ENCODE results near the gene CAPNS1.
"Not testable (repeated sequence)": the region's sequence is repeated elsewhere in the genome, so short reads cannot be mapped to it uniquely, and the experiment has no call there.

CAPNS1 gene

GRCh38 chr19:36182612-36183244 lies 42.9 kb downstream of the CAPNS1 start:
- Histone ChIP-seq H3K14ac (ENCODE audit: low read length in 2 of 2) (no peak overlapping the region), H2AFZ (ENCODE audit: low read depth, low read length) (no peak overlapping the region), H3K4me3 (ENCODE audit: insufficient read depth in 1 of 2, low read depth in 1 of 2, low read length in 2 of 2) (no peak overlapping the region), H3K27me3 (ENCODE audit: control insufficient read depth in 1 of 2, insufficient read depth in 1 of 2, low read length in 2 of 2) (no peaks in the 10 kb centered on the region), H3K18ac (ENCODE audit: low read depth in 1 of 2, low read length in 2 of 2) (no peak overlapping the region), H3K4me1 (ENCODE audit: control insufficient read depth, insufficient read depth, low read depth, low read length) (no peaks in the 10 kb centered on the region), H3K23ac (ENCODE audit: low read length in 2 of 2) (no peak overlapping the region), H2BK120ac (ENCODE audit: low read depth, low read length) (no peak overlapping the region), H3K79me1 (replicated peaks; ENCODE audit: low read length, poor library complexity, severe bottlenecking) (no peaks in the 10 kb centered on the region), H2BK15ac (ENCODE audit: low read depth, poor library complexity, severe bottlenecking) (no peak overlapping the region), H2BK12ac (ENCODE audit: low read length in 2 of 2) (no peak overlapping the region), H3K4me2 (ENCODE audit: low read length, poor library complexity, severe bottlenecking) (no peak overlapping the region), H3K27ac (ENCODE audit: low read length, poor library complexity, severe bottlenecking) (peak overlapping the region; percentile 43), H3K36me3 (ENCODE audit: control insufficient read depth in 1 of 2, insufficient read depth in 2 of 2, low read depth in 1 of 2, low read length in 2 of 2) (peaks cover 12 to 16% of the 10 kb centered on the region in 2 experiments), H3K4ac (ENCODE audit: low read depth in 1 of 2, low read length in 2 of 2) (no peak overlapping the region), H4K91ac (ENCODE audit: low read length) (no peak overlapping the region), H4K8ac (ENCODE audit: low read length) (no peak overlapping the region), H2BK5ac (ENCODE audit: low read depth, low read length, poor library complexity, severe bottlenecking) (no peak overlapping the region), H3K9ac (ENCODE audit: low read length) (no peak overlapping the region), H3K9me3 (ENCODE audit: control insufficient read depth, low read length) (peaks cover 9% of the 10 kb centered on the region), H2AK5ac (ENCODE audit: low read length, severe bottlenecking) (no peak overlapping the region)
- WGBS = 75% methylated on average over 15 of the region's 17 CpGs
- DNase-seq = no peak

- Histone ChIP-seq H3K23ac (ENCODE audit: low read length in 2 of 2) (no peak overlapping the region), H3K36me3 (ENCODE audit: control insufficient read depth in 1 of 2, insufficient read depth in 2 of 2, low read depth in 1 of 2, low read length in 2 of 2) (peaks cover 15 to 16% of the 10 kb centered on the region in 2 experiments), H2BK120ac (ENCODE audit: low read depth, low read length) (no peak overlapping the region), H3K79me1 (replicated peaks; ENCODE audit: low read length, poor library complexity, severe bottlenecking) (no peaks in the 10 kb centered on the region), H3K27ac (ENCODE audit: low read length, poor library complexity, severe bottlenecking) (peak overlapping the region; percentile 38), H4K8ac (ENCODE audit: low read length) (no peak overlapping the region), H2AFZ (ENCODE audit: low read depth, low read length) (no peak overlapping the region), H2BK15ac (ENCODE audit: low read depth, poor library complexity, severe bottlenecking) (no peak overlapping the region), H3K9ac (ENCODE audit: low read length) (no peak overlapping the region), H3K18ac (ENCODE audit: low read depth in 1 of 2, low read length in 2 of 2) (no peak overlapping the region), H3K4me2 (ENCODE audit: low read length, poor library complexity, severe bottlenecking) (no peak overlapping the region), H3K4me3 (ENCODE audit: insufficient read depth in 1 of 2, low read depth in 1 of 2, low read length in 2 of 2) (no peak overlapping the region), H4K91ac (ENCODE audit: low read length) (no peak overlapping the region), H3K14ac (ENCODE audit: low read length in 2 of 2) (no peak overlapping the region), H3K9me3 (ENCODE audit: control insufficient read depth, low read length) (peaks cover 9% of the 10 kb centered on the region), H2BK12ac (ENCODE audit: low read length in 2 of 2) (no peak overlapping the region), H3K27me3 (ENCODE audit: control insufficient read depth in 1 of 2, insufficient read depth in 1 of 2, low read length in 2 of 2) (no peaks in the 10 kb centered on the region), H3K4ac (ENCODE audit: low read depth in 1 of 2, low read length in 2 of 2) (no peak overlapping the region), H2BK5ac (ENCODE audit: low read depth, low read length, poor library complexity, severe bottlenecking) (no peak overlapping the region), H3K4me1 (ENCODE audit: control insufficient read depth, insufficient read depth, low read depth, low read length) (no peaks in the 10 kb centered on the region), H2AK5ac (ENCODE audit: low read length, severe bottlenecking) (no peak overlapping the region)
- WGBS = 80% methylated on average over 10 of the region's 10 CpGs
- DNase-seq = no peak
Measured at GRCh38 chr19:36183245-36183628, 43.4 kb downstream of the CAPNS1 start.

GRCh38 chr19:36186722-36187121 lies 46.9 kb downstream of the CAPNS1 start:
- not testable (repeated sequence) for H3K4ac ChIP-seq (ENCODE audit: low read depth in 1 of 2, low read length in 2 of 2); H3K4me2 ChIP-seq (ENCODE audit: low read length, poor library complexity, severe bottlenecking); H2BK120ac ChIP-seq (ENCODE audit: low read depth, low read length); H3K14ac ChIP-seq (ENCODE audit: low read length in 2 of 2); H2BK15ac ChIP-seq (ENCODE audit: low read depth, poor library complexity, severe bottlenecking); H2AFZ ChIP-seq (ENCODE audit: low read depth, low read length); H3K4me1 ChIP-seq (ENCODE audit: control insufficient read depth, insufficient read depth, low read depth, low read length); H3K27me3 ChIP-seq (ENCODE audit: control insufficient read depth in 1 of 2, insufficient read depth in 1 of 2, low read length in 2 of 2); H3K79me1 ChIP-seq (replicated peaks; ENCODE audit: low read length, poor library complexity, severe bottlenecking); H3K9me3 ChIP-seq (ENCODE audit: control insufficient read depth, low read length); DNase-seq; H2BK12ac ChIP-seq (ENCODE audit: low read length in 2 of 2); H3K4me3 ChIP-seq (ENCODE audit: insufficient read depth in 1 of 2, low read depth in 1 of 2, low read length in 2 of 2); H3K18ac ChIP-seq (ENCODE audit: low read depth in 1 of 2, low read length in 2 of 2); H2BK5ac ChIP-seq (ENCODE audit: low read depth, low read length, poor library complexity, severe bottlenecking); H4K91ac ChIP-seq (ENCODE audit: low read length); H4K8ac ChIP-seq (ENCODE audit: low read length); H3K9ac ChIP-seq (ENCODE audit: low read length); H3K23ac ChIP-seq (ENCODE audit: low read length in 2 of 2); H3K27ac ChIP-seq (ENCODE audit: low read length, poor library complexity, severe bottlenecking); H2AK5ac ChIP-seq (ENCODE audit: low read length, severe bottlenecking)
- peaks cover 17 to 20% of the 10 kb centered on the region in 2 experiments for H3K36me3 ChIP-seq (ENCODE audit: control insufficient read depth in 1 of 2, insufficient read depth in 2 of 2, low read depth in 1 of 2, low read length in 2 of 2)
- 90% methylated on average over 5 of the region's 5 CpGs for WGBS

- WGBS = 83% methylated on average over 2 of the region's 2 CpGs
Measured at GRCh38 chr19:36196249-36196648, 56.4 kb downstream of the CAPNS1 start.

More at GRCh38 chr19:36196249-36196648, 56.4 kb downstream of the CAPNS1 start:
- peaks cover 2% of the 10 kb centered on the region for H3K4me1 ChIP-seq (ENCODE audit: control insufficient read depth, insufficient read depth, low read depth, low read length)
- no peak overlapping the region for H4K8ac ChIP-seq (ENCODE audit: low read length)
- H2AFZ ChIP-seq (ENCODE audit: low read depth, low read length) = no peak overlapping the region
- H3K36me3 ChIP-seq (ENCODE audit: control insufficient read depth in 1 of 2, insufficient read depth in 2 of 2, low read depth in 1 of 2, low read length in 2 of 2) = peaks cover 18 to 32% of the 10 kb centered on the region in 2 experiments
- H3K18ac ChIP-seq (ENCODE audit: low read depth in 1 of 2, low read length in 2 of 2) = no peak overlapping the region
- H4K91ac ChIP-seq (ENCODE audit: low read length) = no peak overlapping the region
- H2BK15ac ChIP-seq (ENCODE audit: low read depth, poor library complexity, severe bottlenecking) = no peak overlapping the region
- no peak overlapping the region for H2BK120ac ChIP-seq (ENCODE audit: low read depth, low read length)
- no peak for DNase-seq
- H3K14ac ChIP-seq (ENCODE audit: low read length in 2 of 2) = no peak overlapping the region
- H3K79me1 ChIP-seq (replicated peaks; ENCODE audit: low read length, poor library complexity, severe bottlenecking) = no peaks in the 10 kb centered on the region
- peak overlapping the region; percentile 60 for H3K27ac ChIP-seq (ENCODE audit: low read length, poor library complexity, severe bottlenecking)
- H2BK12ac ChIP-seq (ENCODE audit: low read length in 2 of 2) = no peak overlapping the region
- H3K4me3 ChIP-seq (ENCODE audit: insufficient read depth in 1 of 2, low read depth in 1 of 2, low read length in 2 of 2) = no peak overlapping the region
- H3K9ac ChIP-seq (ENCODE audit: low read length) = no peak overlapping the region
- no peak overlapping the region for H2BK5ac ChIP-seq (ENCODE audit: low read depth, low read length, poor library complexity, severe bottlenecking)
- no peak overlapping the region for H2AK5ac ChIP-seq (ENCODE audit: low read length, severe bottlenecking)
- H3K9me3 ChIP-seq (ENCODE audit: control insufficient read depth, low read length) = no peaks in the 10 kb centered on the region
- no peaks in the 10 kb centered on the region for H3K27me3 ChIP-seq (ENCODE audit: control insufficient read depth in 1 of 2, insufficient read depth in 1 of 2, low read length in 2 of 2)
- no peak overlapping the region for H3K4me2 ChIP-seq (ENCODE audit: low read length, poor library complexity, severe bottlenecking)
- no peak overlapping the region for H3K4ac ChIP-seq (ENCODE audit: low read depth in 1 of 2, low read length in 2 of 2)
- no peak overlapping the region for H3K23ac ChIP-seq (ENCODE audit: low read length in 2 of 2)
